GM13976 (cell line): ENCODE measurements around the gene COA3.

Experiments
- DNase-seq: peaks from one replicate; pipeline ENCODE4 v3.0.0; 2012; ENCODE audit warnings: low spot score
- CTCF ChIP-seq: IDR thresholded peaks from 2 replicates; pipeline ENCODE4 v1.5.1; 2012; ENCODE audit warnings: borderline replicate concordance, mild to moderate bottlenecking; ENCODE audit not compliant: insufficient read depth; ENCODE audit errors: extremely low read depth, missing control alignments, control extremely low read depth
- in situ Hi-C: fragments of 300-500 bp; cut with MboI; formaldehyde crosslinking; loops from one replicate; pipeline ENCODE4 v1.12.0; 2022; ENCODE audit warnings: low sequenced_read_pairs, mixed read lengths, inconsistent platforms; ENCODE audit not compliant: unreplicated experiment

The COA3 gene

GRCh38 chr17:42818379-42818778, 19.9 kb upstream of the COA3 start:
- DNase-seq: no peak
- in situ Hi-C loops: no loop called here
- TF ChIP-seq CTCF: no peak

GRCh38 chr17:42817866-42818265, 19.4 kb upstream of the COA3 start:
- no peak for TF ChIP-seq CTCF
- in situ Hi-C loops: no loop called here

GRCh38 chr17:42814633-42815399, 16.3 kb upstream of the COA3 start:
- in situ Hi-C loops: no loop called here
- no peak for DNase-seq
- TF ChIP-seq CTCF: no peak

More at GRCh38 chr17:42817866-42818265, 19.4 kb upstream of the COA3 start:
- no peak for DNase-seq

- in situ Hi-C loops: no loop called here
- no peak for DNase-seq
- no peak for TF ChIP-seq CTCF
These were observed 10.7 kb upstream of the COA3 start for GRCh38 chr17:42809250-42809649.

- no peak for TF ChIP-seq CTCF
- in situ Hi-C loops: no loop called here
- no peak for DNase-seq
These were observed 7.7 kb upstream of the COA3 start for GRCh38 chr17:42806249-42806648.

GRCh38 chr17:42804918-42805367, 6.4 kb upstream of the COA3 start:
- no peak for DNase-seq

More at GRCh38 chr17:42804918-42805367, 6.4 kb upstream of the COA3 start:
- TF ChIP-seq CTCF: no peak
- in situ Hi-C loops: no loop called here
